ENCODE results near the gene LEMD1. TPM values are rescaled to one million over a fixed set of nuclear protein-coding genes. Genes with fewer than 3 reads are reported as not detected.

The LEMD1 gene
- total RNA-seq, 1 experiment from 2014 or later = 17.2 TPM

DNA sequence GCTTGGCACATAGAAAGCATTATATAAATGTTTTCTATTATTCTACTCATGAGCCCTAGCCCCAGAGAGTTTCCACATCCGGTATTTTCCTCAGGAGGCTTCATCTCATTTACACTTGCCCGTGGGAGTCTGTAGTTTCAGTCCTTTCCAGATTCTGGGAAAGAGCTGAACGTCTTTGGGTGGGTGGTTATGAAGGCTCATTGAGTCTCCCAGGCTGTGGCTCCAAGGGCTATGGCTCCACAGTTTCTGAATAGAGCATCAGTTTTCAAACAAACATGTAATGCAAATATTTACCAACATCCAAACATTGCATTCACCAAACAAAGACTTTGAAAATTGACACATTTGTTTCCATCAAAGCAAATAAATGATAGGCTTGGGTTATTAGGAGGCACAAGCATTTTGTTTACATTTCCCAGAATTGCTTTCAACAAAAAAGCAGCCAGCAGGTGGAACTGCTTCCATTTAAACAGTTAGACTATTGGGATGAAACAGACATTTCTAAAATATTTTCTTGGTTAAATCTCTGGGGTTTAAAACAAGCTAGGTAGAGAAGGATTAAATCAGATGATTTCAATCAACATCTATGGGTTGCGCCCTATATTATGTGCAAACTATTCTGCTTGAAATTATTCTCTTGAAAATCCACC, 1.3 kb upstream of the LEMD1 start:
- H3K9me3 Mint-ChIP-seq (ENCODE audit: low read depth, unreplicated experiment) = no peaks in the 10 kb centered on the region
- CTCF ChIA-PET = interaction anchor here (0.6 to 4.5 kb wide), 7 partner anchors 16 to 101 kb away, joined by 3 to 33 read pairs (median 5); no protein-coding TSS in a partner anchor
- no peak for DNase-seq
- H3K36me3 Mint-ChIP-seq (ENCODE audit: insufficient read depth, unreplicated experiment) = no peaks in the 10 kb centered on the region
- no peak overlapping the region for H3K4me3 Mint-ChIP-seq (ENCODE audit: low read depth, unreplicated experiment)
- peaks cover 75% of the 10 kb centered on the region for H3K27me3 Mint-ChIP-seq (ENCODE audit: unreplicated experiment)
- TF ChIP-seq, protein P1, sequence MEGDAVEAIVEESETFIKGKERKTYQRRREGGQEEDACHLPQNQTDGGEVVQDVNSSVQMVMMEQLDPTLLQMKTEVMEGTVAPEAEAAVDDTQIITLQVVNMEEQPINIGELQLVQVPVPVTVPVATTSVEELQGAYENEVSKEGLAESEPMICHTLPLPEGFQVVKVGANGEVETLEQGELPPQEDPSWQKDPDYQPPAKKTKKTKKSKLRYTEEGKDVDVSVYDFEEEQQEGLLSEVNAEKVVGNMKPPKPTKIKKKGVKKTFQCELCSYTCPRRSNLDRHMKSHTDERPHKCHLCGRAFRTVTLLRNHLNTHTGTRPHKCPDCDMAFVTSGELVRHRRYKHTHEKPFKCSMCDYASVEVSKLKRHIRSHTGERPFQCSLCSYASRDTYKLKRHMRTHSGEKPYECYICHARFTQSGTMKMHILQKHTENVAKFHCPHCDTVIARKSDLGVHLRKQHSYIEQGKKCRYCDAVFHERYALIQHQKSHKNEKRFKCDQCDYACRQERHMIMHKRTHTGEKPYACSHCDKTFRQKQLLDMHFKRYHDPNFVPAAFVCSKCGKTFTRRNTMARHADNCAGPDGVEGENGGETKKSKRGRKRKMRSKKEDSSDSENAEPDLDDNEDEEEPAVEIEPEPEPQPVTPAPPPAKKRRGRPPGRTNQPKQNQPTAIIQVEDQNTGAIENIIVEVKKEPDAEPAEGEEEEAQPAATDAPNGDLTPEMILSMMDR (IDR thresholded peaks at IDR 0.05; ENCODE audit: unreplicated experiment) = no peak
- no peaks in the 10 kb centered on the region for H3K4me1 Mint-ChIP-seq (ENCODE audit: low read depth, unreplicated experiment)
- H3K27ac Mint-ChIP-seq (ENCODE audit: unreplicated experiment) = no peak overlapping the region
- BruUV-seq (replicated peaks) = no TSS peak
- intact Hi-C loops (cut with micrococcal nuclease; ENCODE audit: unreplicated experiment) = loop anchor here (1.0 kb wide), 1 partner anchor 62 kb away; no protein-coding TSS in a partner anchor

DNA sequence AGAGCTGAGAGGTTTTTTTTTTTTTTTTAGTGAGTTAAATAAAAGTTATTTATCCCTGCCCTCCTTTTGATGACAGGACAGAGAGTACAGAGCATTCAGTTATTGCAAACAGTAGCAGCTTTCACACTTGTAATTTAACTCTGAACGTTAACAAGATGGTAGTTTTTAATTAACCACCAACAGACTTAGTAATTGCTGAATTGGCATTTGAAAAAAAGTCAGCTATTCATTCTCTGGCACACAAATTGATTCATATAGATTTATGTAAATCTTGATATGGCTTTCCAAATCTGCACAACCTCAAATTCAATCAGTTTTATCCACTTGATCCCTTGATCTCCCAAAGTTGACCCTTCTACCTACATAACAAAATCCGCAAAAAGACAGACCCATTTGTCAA, 918 bp downstream of the LEMD1 start:
- intact Hi-C loops (cut with micrococcal nuclease; ENCODE audit: unreplicated experiment) = no loop called here
- Mint-ChIP-seq H3K27ac (ENCODE audit: unreplicated experiment) (no peak overlapping the region), H3K4me1 (ENCODE audit: low read depth, unreplicated experiment) (no peaks in the 10 kb centered on the region), H3K36me3 (ENCODE audit: insufficient read depth, unreplicated experiment) (no peaks in the 10 kb centered on the region), H3K4me3 (ENCODE audit: low read depth, unreplicated experiment) (no peak overlapping the region), H3K27me3 (ENCODE audit: unreplicated experiment) (peaks cover 54% of the 10 kb centered on the region), H3K9me3 (ENCODE audit: low read depth, unreplicated experiment) (no peaks in the 10 kb centered on the region)
- CTCF ChIA-PET = interaction anchor here (0.9 to 1.6 kb wide), 2 partner anchors 65 to 111 kb away, joined by 4 to 6 read pairs; no protein-coding TSS in a partner anchor
- DNase-seq = no peak
- TF ChIP-seq, protein P1 (IDR thresholded peaks at IDR 0.05; ENCODE audit: unreplicated experiment) = no peak
- BruUV-seq (replicated peaks) = no TSS peak

DNA sequence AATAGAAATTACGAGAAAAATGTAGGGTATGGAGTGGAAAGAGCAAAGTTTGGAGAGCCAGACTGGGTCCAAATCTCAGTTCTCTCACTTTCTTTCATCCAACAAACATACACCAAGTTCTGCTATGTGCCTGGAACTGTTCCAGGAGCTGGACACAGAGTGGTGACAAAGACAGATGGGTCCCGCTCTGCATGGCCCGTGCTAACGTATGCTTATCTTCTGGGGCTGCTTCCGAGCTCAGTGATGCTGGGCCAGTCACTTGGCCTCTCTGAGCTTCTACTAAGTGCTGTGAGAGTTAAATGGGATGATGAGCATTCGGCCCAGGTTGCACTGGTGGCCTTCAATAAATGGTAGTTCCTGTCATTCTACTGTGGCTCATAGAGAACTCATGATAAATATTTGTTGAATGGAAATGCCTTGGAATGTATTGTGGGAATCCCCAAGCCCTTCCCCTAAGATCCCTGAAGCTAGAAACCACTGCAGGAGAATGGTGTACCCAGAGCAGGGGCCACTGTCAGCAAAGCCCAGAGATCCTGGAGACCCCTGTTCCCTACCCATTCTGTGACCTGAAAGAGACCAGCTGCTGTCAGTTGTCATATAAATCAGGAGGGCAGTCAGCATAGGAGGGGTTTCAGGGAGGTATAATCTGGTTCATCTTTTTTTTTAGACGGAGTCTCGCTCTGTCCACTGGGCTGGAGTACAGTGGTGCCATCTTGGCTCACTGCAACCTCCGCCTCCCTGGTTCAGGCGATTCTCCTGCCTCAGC, 3.8 kb downstream of the LEMD1 start:
- peaks cover 47% of the 10 kb centered on the region for H3K27me3 Mint-ChIP-seq (ENCODE audit: unreplicated experiment)

DNA sequence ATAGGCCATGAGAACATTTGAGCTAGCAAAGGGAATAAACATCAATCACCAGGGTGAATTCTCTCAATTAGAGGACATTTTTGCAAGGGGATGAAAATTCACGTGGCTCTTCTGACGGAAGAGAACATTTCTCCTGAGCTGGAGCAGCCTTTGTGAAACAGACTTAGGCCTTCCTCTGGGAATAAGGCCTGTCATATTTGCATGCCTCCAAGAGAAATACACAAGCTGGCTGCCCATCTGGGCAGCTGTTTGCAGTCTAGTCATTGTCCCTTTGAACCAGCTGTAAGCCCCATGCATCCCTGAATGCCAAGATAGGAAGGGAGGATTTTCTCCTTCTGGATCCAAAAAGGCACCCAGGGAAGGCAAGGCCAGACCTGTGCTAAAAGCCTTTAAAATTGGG, 5.5 kb downstream of the LEMD1 start:
- no TSS peak for BruUV-seq (replicated peaks)
- Mint-ChIP-seq H3K4me1 (ENCODE audit: low read depth, unreplicated experiment) (no peaks in the 10 kb centered on the region), H3K36me3 (ENCODE audit: insufficient read depth, unreplicated experiment) (no peaks in the 10 kb centered on the region), H3K27me3 (ENCODE audit: unreplicated experiment) (peaks cover 41% of the 10 kb centered on the region), H3K27ac (ENCODE audit: unreplicated experiment) (no peak overlapping the region), H3K9me3 (ENCODE audit: low read depth, unreplicated experiment) (no peaks in the 10 kb centered on the region), H3K4me3 (ENCODE audit: low read depth, unreplicated experiment) (no peak overlapping the region)
- TF ChIP-seq, protein P1 (IDR thresholded peaks at IDR 0.05; ENCODE audit: unreplicated experiment) = no peak
- intact Hi-C loops (cut with micrococcal nuclease; ENCODE audit: unreplicated experiment) = no loop called here
- no peak for DNase-seq
- CTCF ChIA-PET = interaction anchor here (0.9 to 1.3 kb wide), 4 partner anchors 19 to 71 kb away, joined by 3 to 4 read pairs (median 3); no protein-coding TSS in a partner anchor

More for the DNA sequence above, 3.8 kb downstream of the LEMD1 start:
- no peaks in the 10 kb centered on the region for H3K4me1 Mint-ChIP-seq (ENCODE audit: low read depth, unreplicated experiment)
- H3K36me3 Mint-ChIP-seq (ENCODE audit: insufficient read depth, unreplicated experiment) = no peaks in the 10 kb centered on the region
- BruUV-seq (replicated peaks) = no TSS peak
- DNase-seq = no peak
- TF ChIP-seq, protein P1 (IDR thresholded peaks at IDR 0.05; ENCODE audit: unreplicated experiment) = no peak
- CTCF ChIA-PET = no interaction called here
- no peak overlapping the region for H3K4me3 Mint-ChIP-seq (ENCODE audit: low read depth, unreplicated experiment)
- no peak overlapping the region for H3K27ac Mint-ChIP-seq (ENCODE audit: unreplicated experiment)
- H3K9me3 Mint-ChIP-seq (ENCODE audit: low read depth, unreplicated experiment) = no peaks in the 10 kb centered on the region
- intact Hi-C loops (cut with micrococcal nuclease; ENCODE audit: unreplicated experiment) = no loop called here

All from Calu3 (cell line).